ENCODE data around the gene SCN10A.

GRCh38 chr3:38828681-38829080, 12.7 kb upstream of the SCN10A start:
- TF ChIP-seq POLR2A (IDR thresholded peaks at IDR 0.05), result no peak
- no peak for TF ChIP-seq CTCF (IDR thresholded peaks at IDR 0.05)
- TF ChIP-seq EP300 (IDR thresholded peaks at IDR 0.05), result no peak

All from ovary (tissue), 3 donors.